HepG2 (cell line): ENCODE results near the gene KCTD13. TPM values are rescaled to one million over a fixed set of nuclear protein-coding genes. Genes with fewer than 3 reads are reported as not detected.

Experiments
- ARNT2 ChIP-seq: sonication (generic); formaldehyde crosslinking; IDR thresholded peaks from 2 replicates; pipeline ENCODE4 v1.8.0; 2022; ENCODE audit warnings: mild to moderate bottlenecking, low read depth, missing genetic modification reagents, moderate library complexity
- ELF4 ChIP-seq: sonication (generic); formaldehyde crosslinking; IDR thresholded peaks from 2 replicates; pipeline ENCODE4 v1.5.0; 2020; ENCODE audit warnings: missing genetic modification reagents, mild to moderate bottlenecking, moderate library complexity, borderline replicate concordance
- MLLT10 ChIP-seq: sonication (generic); formaldehyde crosslinking; IDR thresholded peaks from 2 replicates; pipeline ENCODE4 v1.4.0; 2020; ENCODE audit warnings: missing genetic modification reagents
- MXI1 ChIP-seq: IDR thresholded peaks from 3 replicates; pipeline ENCODE4 v1.6.1; 2012; ENCODE audit warnings: low read depth, low read length, inconsistent platforms, borderline replicate concordance
- PHF8 ChIP-seq: sonication (generic); formaldehyde crosslinking; IDR thresholded peaks from 2 replicates; pipeline ENCODE4 v1.5.0; 2020; ENCODE audit warnings: missing genetic modification reagents
- ZNF432 ChIP-seq: sonication (generic); formaldehyde crosslinking; IDR thresholded peaks from 2 replicates; pipeline ENCODE4 v1.5.0; 2020; ENCODE audit warnings: missing genetic modification reagents, mild to moderate bottlenecking, borderline replicate concordance
- ZNF552 ChIP-seq: sonication (generic); formaldehyde crosslinking; IDR thresholded peaks from 2 replicates; pipeline ENCODE4 v1.9.0; 2022; ENCODE audit warnings: missing genetic modification reagents, mild to moderate bottlenecking, borderline replicate concordance
- ZNF713 ChIP-seq: sonication (generic); formaldehyde crosslinking; IDR thresholded peaks from 2 replicates; pipeline ENCODE4 v1.4.0; 2020; ENCODE audit warnings: mild to moderate bottlenecking, missing genetic modification reagents
- ZNF737 ChIP-seq: sonication (generic); formaldehyde crosslinking; IDR thresholded peaks from 2 replicates; pipeline ENCODE4 v1.5.0; 2020; ENCODE audit warnings: missing genetic modification reagents, mild to moderate bottlenecking, borderline replicate concordance
- ZNF773 ChIP-seq: sonication (generic); formaldehyde crosslinking; IDR thresholded peaks from 2 replicates; pipeline ENCODE4 v1.4.0; 2020; ENCODE audit warnings: missing genetic modification reagents, borderline replicate concordance
- polyA plus RNA-seq, 8 experiments: library from polyadenylated mRNA; depleted of rRNA in 3 of 8; stranded (reverse) in 7 of 8; unstranded in 1 of 8; fragments of >200 nt; fragmentation: Illumina TruSeq in 4 of 8; extraction: Trizol in 4 of 8; gene quantifications; 2 replicates each; pipeline versions ENCODE4 v1.2.1 to v1.2.3, GENCODE V29; 2011 to 2016; ENCODE audit warnings: low read depth in 4 of 8, missing spikeins in 1 of 8, mixed read lengths in 1 of 8; ENCODE audit not compliant: insufficient read depth in 1 of 8
- total RNA-seq, 5 experiments: library from RNA; depleted of rRNA; stranded (reverse); fragments of >200 nt; fragmentation: Illumina TruSeq; extraction: Trizol; gene quantifications; 2 replicates each; pipeline ENCODE4 v1.2.3, GENCODE V29; 2016; ENCODE audit warnings: low read depth in 1 of 5
- TF ChIP-seq, protein P1 (sequence below): sonication (generic); formaldehyde crosslinking; IDR thresholded peaks from 2 replicates; pipeline ENCODE4 v1.5.0; 2020; ENCODE audit warnings: missing genetic modification reagents, mild to moderate bottlenecking, borderline replicate concordance
- TF ChIP-seq, protein P2 (sequence below): sonication (generic); formaldehyde crosslinking; IDR thresholded peaks from 2 replicates; pipeline ENCODE4 v1.9.0; 2021; ENCODE audit warnings: missing genetic modification reagents, borderline replicate concordance
- TF ChIP-seq, protein P3 (sequence below): sonication (generic); formaldehyde crosslinking; IDR thresholded peaks from 2 replicates; pipeline ENCODE4 v1.4.0; 2020; ENCODE audit warnings: missing genetic modification reagents
- TF ChIP-seq, protein P4 (sequence below): IDR thresholded peaks from 2 replicates; pipeline ENCODE4 v1.6.1; 2012; ENCODE audit warnings: inconsistent platforms
- TF ChIP-seq, protein P5 (sequence below): sonication (generic); formaldehyde crosslinking; IDR thresholded peaks from 2 replicates; pipeline ENCODE4 v1.4.0; 2020; ENCODE audit warnings: missing genetic modification reagents, borderline replicate concordance

The KCTD13 gene
- total and polyA plus RNA-seq, 2 of the 13 experiments (the other 11 are each of a cell fraction or from before 2014, with no cell fraction given), result 6.3 to 14.7 TPM

DNA sequence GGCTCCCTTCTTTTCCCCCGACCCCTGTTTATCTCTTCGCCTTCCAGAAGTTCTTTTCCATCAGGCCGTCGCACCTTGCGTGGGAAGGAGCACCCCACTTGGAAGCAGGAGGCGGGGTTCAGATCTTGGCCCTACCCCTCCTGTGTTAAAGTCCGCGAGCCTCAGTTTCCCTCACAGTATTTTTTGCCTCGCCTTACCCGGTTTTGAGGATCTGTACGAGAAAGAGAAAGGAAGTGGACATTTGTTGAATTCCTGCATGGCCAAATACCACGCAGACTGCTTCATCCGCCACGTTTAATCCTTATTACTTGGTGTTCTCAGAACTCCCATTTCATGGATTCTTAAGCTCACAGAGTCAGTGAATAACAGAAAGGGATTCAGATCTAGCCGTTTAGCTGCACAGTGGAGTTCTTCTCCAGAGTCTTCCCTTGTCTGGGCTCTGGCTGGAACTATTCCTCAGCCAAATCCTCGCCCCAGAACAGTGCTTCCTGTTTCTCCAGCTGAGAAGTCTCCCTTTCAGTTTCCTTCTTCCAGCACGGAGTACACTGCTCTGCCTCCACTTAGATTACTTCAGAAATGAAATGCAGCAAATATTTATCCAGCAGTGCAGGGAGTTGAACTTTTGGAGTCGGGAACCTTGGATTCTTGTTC is 36.4 kb upstream of the KCTD13 start (continued):
- TF ChIP-seq ZNF432 (CRISPR knock-in tag) (no peak), PHF8 (CRISPR knock-in tag) (0 out of 2 replicates have a peak, but pooled peaks have one; percentile 13), ARNT2 (CRISPR knock-in tag) (0 out of 2 replicates have a peak, but pooled peaks have one; percentile 1), MXI1 (no peak), MLLT10 (CRISPR knock-in tag) (no peak), ZNF713 (CRISPR knock-in tag) (no peak), ZNF737 (CRISPR knock-in tag) (no peak), ZNF773 (CRISPR knock-in tag) (no peak), ZNF552 (CRISPR knock-in tag) (no peak), ELF4 (0 out of 2 replicates have a peak, but pooled peaks have one; percentile 0)
- TF ChIP-seq, protein P1, sequence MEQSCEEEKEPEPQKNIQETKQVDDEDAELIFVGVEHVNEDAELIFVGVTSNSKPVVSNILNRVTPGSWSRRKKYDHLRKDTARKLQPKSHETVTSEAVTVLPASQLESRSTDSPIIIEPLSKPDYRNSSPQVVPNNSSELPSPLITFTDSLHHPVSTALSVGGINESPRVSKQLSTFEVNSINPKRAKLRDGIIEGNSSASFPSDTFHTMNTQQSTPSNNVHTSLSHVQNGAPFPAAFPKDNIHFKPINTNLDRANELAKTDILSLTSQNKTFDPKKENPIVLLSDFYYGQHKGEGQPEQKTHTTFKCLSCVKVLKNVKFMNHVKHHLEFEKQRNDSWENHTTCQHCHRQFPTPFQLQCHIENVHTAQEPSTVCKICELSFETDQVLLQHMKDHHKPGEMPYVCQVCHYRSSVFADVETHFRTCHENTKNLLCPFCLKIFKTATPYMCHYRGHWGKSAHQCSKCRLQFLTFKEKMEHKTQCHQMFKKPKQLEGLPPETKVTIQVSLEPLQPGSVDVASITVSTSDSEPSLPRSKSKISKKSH (CRISPR knock-in tag), result 0 out of 2 replicates have a peak, but pooled peaks have one; percentile 24
- TF ChIP-seq, protein P2, sequence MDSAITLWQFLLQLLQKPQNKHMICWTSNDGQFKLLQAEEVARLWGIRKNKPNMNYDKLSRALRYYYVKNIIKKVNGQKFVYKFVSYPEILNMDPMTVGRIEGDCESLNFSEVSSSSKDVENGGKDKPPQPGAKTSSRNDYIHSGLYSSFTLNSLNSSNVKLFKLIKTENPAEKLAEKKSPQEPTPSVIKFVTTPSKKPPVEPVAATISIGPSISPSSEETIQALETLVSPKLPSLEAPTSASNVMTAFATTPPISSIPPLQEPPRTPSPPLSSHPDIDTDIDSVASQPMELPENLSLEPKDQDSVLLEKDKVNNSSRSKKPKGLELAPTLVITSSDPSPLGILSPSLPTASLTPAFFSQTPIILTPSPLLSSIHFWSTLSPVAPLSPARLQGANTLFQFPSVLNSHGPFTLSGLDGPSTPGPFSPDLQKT (CRISPR knock-in tag), result no peak
- TF ChIP-seq, protein P3, sequence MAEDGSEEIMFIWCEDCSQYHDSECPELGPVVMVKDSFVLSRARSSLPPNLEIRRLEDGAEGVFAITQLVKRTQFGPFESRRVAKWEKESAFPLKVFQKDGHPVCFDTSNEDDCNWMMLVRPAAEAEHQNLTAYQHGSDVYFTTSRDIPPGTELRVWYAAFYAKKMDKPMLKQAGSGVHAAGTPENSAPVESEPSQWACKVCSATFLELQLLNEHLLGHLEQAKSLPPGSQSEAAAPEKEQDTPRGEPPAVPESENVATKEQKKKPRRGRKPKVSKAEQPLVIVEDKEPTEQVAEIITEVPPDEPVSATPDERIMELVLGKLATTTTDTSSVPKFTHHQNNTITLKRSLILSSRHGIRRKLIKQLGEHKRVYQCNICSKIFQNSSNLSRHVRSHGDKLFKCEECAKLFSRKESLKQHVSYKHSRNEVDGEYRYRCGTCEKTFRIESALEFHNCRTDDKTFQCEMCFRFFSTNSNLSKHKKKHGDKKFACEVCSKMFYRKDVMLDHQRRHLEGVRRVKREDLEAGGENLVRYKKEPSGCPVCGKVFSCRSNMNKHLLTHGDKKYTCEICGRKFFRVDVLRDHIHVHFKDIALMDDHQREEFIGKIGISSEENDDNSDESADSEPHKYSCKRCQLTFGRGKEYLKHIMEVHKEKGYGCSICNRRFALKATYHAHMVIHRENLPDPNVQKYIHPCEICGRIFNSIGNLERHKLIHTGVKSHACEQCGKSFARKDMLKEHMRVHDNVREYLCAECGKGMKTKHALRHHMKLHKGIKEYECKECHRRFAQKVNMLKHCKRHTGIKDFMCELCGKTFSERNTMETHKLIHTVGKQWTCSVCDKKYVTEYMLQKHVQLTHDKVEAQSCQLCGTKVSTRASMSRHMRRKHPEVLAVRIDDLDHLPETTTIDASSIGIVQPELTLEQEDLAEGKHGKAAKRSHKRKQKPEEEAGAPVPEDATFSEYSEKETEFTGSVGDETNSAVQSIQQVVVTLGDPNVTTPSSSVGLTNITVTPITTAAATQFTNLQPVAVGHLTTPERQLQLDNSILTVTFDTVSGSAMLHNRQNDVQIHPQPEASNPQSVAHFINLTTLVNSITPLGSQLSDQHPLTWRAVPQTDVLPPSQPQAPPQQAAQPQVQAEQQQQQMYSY (CRISPR knock-in tag), result no peak
- TF ChIP-seq, protein P4, sequence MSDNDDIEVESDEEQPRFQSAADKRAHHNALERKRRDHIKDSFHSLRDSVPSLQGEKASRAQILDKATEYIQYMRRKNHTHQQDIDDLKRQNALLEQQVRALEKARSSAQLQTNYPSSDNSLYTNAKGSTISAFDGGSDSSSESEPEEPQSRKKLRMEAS, result no peak
- TF ChIP-seq, protein P5, sequence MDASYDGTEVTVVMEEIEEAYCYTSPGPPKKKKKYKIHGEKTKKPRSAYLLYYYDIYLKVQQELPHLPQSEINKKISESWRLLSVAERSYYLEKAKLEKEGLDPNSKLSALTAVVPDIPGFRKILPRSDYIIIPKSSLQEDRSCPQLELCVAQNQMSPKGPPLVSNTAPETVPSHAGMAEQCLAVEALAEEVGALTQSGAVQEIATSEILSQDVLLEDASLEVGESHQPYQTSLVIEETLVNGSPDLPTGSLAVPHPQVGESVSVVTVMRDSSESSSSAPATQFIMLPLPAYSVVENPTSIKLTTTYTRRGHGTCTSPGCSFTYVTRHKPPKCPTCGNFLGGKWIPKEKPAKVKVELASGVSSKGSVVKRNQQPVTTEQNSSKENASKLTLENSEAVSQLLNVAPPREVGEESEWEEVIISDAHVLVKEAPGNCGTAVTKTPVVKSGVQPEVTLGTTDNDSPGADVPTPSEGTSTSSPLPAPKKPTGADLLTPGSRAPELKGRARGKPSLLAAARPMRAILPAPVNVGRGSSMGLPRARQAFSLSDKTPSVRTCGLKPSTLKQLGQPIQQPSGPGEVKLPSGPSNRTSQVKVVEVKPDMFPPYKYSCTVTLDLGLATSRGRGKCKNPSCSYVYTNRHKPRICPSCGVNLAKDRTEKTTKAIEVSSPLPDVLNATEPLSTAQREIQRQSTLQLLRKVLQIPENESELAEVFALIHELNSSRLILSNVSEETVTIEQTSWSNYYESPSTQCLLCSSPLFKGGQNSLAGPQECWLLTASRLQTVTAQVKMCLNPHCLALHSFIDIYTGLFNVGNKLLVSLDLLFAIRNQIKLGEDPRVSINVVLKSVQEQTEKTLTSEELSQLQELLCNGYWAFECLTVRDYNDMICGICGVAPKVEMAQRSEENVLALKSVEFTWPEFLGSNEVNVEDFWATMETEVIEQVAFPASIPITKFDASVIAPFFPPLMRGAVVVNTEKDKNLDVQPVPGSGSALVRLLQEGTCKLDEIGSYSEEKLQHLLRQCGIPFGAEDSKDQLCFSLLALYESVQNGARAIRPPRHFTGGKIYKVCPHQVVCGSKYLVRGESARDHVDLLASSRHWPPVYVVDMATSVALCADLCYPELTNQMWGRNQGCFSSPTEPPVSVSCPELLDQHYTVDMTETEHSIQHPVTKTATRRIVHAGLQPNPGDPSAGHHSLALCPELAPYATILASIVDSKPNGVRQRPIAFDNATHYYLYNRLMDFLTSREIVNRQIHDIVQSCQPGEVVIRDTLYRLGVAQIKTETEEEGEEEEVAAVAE (CRISPR knock-in tag), result no peak
